NCI-H82 treated with DMSO at 0.1 percent for 48 hours (cell line): ENCODE measurements around the gene TOMM40.
"Not testable (repeated sequence)": the region's sequence is repeated elsewhere in the genome, so short reads cannot be mapped to it uniquely, and the experiment has no call there.

Experiments
- DNase-seq: peaks from one replicate; lab custom pipeline; 2025; ENCODE audit not compliant: unreplicated experiment; lab: John Stamatoyannopoulos, UW

Gene TOMM40

DNA sequence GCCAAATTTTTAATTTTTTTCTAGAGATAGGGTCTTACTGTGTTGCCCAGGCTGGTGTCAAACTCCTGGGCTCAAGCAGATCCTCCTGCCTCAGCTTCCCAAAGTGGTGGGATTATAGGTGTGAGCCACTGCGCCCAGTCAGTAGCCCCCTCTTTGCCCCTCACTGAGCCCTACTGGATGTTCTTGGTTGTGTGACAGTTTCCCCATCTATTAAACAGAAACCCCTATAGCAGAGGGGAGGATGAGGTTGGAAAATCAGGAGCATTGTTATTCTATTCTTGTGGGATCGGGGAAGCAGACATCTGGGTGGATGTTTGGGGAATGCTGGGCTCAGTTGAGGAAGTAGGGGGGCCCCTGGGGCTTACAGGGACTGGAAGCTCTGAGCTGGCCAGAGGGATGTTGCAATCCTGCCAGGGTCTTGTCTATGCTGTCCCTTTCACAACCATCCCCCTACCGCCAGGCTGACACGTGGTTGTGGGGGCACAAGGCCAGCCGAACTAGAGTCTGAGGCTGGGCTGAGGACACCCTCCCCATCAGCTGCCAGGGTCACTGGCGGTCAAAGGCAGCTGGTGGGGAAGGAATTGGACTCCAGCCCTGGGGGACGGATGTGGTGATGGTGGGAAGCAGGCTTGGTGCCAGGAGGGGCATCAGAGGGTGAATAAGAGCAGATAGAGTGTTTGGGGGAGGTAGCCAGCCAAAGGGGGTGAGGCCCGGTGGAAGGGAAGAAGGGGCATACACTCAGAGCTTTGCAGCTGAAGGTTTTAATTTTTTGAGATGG lies 34.2 kb downstream of the TOMM40 start:
- DNase-seq: no peak

- not testable (repeated sequence) for DNase-seq
Observed at GRCh38 chr19:44926245-44927077, 35.4 kb downstream of the TOMM40 start.

- DNase-seq: no peak
Observed at GRCh38 chr19:44927746-44928145, 36.7 kb downstream of the TOMM40 start.

DNA sequence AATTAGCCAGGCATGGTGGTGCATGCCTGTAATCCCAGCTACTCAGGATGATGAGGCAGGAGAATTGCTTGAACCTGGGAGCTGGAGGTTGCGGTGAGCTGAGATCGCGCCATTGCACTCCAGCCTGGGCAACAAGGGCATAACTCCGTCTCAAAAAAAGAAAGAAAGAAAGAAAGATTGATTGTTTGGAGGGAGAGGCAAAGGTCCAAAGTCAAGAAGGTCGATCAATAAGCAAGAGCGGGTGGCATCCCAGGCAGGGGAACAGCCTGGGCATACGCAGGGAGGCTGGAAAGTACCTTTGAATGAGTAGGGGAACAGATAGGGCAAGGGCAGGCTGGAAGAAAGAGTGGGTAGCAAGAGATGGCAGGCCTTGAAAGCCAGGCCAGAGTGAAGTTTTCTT lies 39.0 kb downstream of the TOMM40 start:
- DNase-seq: no peak

DNA sequence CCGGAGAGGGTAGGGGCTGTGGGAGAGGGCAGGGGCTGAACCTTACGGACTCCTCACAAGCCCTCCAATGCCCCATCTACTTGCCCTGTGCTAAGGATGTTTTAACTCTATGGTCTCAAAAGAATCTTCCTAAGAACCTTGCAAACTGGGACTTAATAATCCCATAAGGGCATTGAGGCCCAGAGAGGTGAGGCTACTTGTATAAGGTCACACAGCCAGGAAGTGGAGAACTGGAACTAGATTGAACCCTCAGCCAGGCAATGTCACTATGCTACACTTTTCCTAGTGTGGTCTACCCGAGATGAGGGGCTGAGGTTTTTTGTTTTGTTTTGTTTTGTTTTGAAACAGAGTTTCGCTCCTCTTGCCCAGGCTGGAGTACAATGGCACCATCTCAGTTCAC lies 40.5 kb downstream of the TOMM40 start:
- DNase-seq: no peak

- no peak for DNase-seq
Observed at GRCh38 chr19:44939668-44940067, 48.6 kb downstream of the TOMM40 start.

DNA sequence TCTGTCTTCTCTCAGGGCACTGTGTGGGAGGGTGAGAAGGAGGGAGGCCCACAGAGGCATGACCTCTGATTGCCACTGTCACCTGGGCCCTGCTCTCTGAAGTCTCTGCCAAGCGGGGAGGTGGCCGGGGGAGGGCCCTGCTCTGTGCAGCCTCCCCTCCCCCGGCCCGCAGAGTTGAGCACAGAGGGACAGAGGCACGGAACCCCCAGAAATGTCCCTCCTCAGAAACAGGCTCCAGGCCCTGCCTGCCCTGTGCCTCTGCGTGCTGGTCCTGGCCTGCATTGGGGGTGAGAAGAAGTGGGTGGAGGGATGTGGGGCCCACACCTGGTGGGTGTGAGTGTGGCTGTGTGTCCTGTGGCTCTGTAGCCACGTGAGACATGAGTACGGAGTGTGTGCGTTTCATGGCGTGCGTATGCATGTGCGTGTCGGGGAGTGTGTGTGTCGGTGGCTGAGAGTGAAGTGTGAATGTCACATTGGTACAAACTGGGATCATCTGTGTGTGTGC lies 51.1 kb downstream of the TOMM40 start, which contains the start of gene APOC4:
APOC4 (plus strand) TSS at position 171 of the 505 bp plus-strand sequence; CDS start at position 212, 41 bp downstream.
- no peak for DNase-seq

- no peak for DNase-seq
Observed at GRCh38 chr19:44943801-44944249, 52.8 kb downstream of the TOMM40 start.

DNA sequence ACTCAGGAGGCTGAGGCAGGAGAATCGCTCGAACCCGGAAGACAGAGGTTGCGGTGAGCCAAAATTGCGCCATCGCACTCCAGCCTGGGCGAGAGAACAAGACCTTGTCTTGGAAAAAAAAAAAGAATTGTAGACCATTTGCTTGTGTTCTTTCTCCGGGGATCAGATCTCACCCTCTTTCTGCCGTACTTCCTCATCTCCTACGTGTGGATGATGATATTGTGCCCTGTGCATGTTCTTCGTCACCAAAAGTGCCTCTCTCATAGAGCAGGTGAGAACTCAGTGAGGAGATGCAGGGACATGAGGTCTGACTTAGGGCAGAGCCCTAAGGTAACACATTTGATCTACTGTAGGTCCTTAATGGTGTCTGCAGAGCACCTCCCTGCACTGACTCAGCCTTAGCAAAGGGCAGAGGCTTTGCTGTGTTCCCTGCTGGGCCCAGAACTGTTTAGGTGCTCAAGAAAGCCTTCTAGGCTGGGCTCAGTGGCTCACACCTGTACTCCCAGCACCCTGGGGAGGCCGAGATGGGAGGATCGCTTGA lies 56.1 kb downstream of the TOMM40 start:
- DNase-seq: no peak

DNA sequence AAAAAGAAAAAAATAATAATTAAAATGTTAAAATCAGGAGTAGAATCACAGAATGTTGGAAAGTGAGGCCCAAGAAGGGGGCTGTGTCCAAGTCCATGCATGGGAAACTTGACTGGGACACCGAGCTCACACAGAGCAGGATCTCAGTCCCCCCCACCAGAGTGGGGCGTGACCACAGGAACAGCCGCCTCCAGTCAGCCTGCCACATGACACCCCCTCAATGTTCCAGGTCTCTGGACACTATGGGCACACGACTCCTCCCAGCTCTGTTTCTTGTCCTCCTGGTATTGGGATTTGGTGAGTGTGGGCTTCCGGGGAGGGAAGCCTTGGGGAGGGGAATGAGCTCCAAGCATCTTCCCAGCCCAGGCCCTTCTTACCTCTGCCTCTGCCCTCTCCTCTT lies 57.2 kb downstream of the TOMM40 start:
- no peak for DNase-seq

DNA sequence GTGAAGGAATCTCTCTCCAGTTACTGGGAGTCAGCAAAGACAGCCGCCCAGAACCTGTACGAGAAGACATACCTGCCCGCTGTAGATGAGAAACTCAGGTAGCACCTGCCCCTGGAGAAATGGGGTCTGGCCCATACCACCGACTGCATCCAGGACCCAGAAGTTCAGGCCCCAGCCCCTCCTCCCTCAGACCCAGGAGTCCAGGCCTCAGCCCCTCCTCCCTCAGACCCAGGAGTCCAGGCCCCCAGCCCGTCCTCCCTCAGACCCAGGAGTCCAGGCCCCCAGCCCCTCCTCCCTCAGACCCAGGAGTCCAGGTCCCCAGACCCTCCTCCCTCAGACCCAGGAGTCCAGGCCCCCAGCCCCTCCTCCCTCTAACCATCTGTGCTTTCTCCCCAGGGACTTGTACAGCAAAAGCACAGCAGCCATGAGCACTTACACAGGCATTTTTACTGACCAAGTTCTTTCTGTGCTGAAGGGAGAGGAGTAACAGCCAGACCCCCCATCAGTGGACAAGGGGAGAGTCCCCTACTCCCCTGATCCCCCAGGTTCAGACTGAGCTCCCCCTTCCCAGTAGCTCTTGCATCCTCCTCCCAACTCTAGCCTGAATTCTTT lies 57.8 kb downstream of the TOMM40 start:
- DNase-seq: no peak

DNA sequence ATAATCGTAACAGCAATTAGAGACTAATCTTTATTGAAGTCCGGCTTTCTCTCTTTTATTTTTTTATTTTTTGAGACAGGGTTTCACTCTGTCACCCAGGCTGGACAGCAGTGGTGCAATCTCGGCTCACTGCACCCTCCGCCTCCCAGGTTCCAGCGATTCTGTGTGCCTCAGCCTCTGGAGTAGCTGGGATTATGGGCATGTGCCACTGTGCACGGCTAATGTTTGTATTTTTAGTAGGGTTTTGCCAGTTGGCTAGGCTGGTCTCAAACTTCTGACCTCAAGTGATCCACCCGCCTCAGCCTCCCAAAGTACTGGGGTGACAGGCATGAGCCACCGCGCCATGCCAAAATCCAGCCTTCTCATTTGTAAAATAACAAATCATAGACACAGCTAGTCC lies 58.5 kb downstream of the TOMM40 start:
- no peak for DNase-seq

GRCh38 chr19:44951179-44952159 lies 60.4 kb downstream of the TOMM40 start:
- peak; percentile 61 for DNase-seq
